Measurements from ENCODE around the gene SLC4A8.

DNA sequence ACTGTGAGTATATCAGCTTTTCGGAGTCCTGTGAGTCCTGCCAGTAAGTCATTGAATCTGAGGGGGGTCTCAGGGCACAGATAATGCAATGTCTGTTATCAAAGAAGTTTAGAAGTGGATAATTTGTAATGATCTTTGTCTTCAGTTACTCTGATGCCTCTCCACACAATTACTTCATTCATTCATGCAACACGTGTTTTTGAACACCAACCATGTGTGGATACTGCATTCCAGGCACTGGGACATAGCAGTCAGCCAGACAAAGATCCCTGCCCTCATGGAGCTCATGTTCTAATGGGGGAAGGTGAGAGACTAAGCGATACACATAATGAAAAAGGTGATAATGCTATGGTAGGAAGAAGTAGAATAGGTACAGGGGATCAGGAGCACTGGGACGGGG is 105.6 kb downstream of the SLC4A8 start:
- TF ChIP-seq, protein P1, sequence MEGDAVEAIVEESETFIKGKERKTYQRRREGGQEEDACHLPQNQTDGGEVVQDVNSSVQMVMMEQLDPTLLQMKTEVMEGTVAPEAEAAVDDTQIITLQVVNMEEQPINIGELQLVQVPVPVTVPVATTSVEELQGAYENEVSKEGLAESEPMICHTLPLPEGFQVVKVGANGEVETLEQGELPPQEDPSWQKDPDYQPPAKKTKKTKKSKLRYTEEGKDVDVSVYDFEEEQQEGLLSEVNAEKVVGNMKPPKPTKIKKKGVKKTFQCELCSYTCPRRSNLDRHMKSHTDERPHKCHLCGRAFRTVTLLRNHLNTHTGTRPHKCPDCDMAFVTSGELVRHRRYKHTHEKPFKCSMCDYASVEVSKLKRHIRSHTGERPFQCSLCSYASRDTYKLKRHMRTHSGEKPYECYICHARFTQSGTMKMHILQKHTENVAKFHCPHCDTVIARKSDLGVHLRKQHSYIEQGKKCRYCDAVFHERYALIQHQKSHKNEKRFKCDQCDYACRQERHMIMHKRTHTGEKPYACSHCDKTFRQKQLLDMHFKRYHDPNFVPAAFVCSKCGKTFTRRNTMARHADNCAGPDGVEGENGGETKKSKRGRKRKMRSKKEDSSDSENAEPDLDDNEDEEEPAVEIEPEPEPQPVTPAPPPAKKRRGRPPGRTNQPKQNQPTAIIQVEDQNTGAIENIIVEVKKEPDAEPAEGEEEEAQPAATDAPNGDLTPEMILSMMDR (IDR thresholded peaks at IDR 0.05) = no peak
- no peak for TF ChIP-seq POLR2A (IDR thresholded peaks at IDR 0.05)

Measured in esophagus squamous epithelium (tissue), 4 donors.